HG03378 (cell line): Measurements from ENCODE around the gene DARS1.
"Not testable (repeated sequence)": the region's sequence is repeated elsewhere in the genome, so short reads cannot be mapped to it uniquely, and the experiment has no call there.

Experiments used
- ATAC-seq: cut with Tn5 transposase; IDR thresholded peaks from one replicate; pipeline ENCODE4 v1.9.1; 2021; ENCODE audit warnings: mild to moderate bottlenecking, moderate library complexity; ENCODE audit not compliant: unreplicated experiment

The DARS1 gene

DNA sequence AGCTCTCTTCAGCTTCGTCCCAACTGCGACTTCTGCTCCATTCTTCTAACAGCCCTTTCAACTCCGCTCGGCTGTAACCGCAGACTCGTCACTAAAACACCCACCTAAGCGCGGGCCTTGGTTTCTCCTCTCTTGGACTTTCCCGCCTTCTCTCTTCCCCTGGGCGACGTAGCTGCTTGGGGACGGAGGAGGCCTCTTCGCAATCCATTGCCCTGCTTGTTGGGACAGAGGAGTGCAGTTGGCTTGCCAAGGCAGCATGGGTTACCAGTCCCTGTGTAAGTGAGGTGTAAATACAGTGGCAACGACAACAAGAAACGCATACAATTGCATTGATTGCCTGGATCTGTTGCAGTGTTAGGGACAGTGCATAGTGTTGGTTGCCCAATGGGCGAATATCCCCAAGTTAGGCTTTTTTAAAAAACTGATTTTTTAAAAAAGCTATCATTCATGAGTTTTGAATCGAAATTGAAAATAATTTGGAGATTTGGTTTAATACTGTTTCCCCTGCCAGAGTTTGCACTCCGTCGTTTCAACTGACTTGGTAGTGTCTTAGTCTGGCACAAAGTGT lies 484 bp upstream of the DARS1 start:
- ATAC-seq, result peak; percentile 40

DNA sequence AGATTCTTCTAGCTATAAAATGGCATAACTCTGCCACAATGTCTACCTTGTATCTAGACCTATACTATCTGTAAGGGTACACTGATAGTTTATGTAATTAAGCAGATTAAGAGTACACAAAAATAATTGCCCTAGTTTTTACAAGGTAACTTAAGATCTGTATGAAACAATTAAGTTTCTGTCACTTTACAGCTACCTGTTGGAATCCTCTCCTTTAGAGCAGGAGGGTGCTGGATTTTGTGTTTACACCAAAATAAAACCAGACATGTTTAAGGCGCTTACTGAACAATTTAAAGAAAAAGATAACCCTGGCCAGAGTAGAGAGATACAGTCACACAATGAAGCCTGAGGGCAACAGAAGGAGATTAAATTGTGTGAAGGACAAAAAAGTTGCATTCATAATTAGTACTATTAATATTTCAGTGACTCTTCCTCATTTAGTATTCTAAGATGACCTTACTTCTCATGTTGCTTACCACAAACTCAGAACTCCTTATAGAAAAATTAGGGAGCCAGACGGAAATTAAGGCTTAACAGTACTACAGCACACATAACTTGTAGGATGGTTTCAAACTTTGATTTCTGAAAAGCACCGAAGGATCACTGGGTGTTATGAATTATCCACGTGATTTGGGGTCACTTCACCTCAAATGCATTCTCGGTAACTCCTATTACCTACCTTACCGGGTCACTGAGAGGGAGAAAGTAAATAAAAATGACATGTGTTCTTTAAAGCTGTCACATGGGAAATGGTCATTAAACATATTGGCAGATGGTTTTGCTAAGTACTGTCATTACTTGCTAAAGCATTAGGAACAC lies 1.0 kb downstream of the DARS1 start:
- ATAC-seq, result peak; percentile 61

DNA sequence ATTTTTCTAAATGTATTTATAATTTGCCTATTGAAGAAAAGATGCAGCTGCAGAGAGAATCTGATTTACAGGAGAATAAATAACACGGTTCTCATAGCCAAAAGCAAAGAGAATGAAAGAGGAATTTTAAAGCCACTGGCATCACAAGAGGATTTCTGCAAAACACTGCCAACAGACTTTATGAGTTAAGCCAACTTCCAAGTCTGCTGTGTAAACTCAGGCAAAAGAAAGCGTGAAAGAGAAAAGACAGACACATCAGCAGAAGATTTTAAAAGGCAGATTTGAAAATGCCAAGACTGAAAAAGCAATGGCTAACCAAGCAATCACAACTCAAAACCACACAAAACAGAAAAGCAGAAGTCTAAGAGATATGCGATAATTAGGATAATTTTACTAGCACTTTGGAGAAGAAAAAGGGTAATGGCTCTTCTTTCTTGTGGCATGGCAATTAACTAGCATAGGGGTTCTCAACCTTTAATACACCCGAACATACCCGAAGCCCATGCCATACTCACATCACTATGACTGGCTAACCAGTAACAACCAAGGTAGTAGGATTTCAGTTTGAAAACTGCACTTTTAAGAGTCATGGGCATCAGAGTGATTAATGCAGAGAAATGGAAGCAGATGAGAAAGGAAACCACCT lies 4.9 kb downstream of the DARS1 start:
- no peak for ATAC-seq

DNA sequence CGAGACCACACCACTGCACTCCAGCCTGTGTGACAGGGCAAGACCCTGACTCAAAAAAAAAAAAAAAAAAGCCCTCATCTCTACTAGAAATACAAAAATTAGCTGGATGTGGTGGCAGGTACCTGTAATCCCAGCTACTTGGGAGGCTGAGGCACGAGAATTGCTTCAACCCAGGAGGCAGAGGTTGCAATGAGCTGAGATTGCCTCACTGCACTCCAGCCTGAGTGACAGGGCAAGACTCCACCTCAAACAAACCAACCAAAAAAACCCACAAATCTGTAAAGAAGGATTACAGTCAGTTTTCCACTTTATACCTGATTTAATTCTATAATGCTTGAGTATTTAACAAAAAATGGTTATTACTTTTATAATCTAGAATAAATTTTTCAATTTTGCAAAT lies 9.7 kb downstream of the DARS1 start:
- no peak for ATAC-seq

DNA sequence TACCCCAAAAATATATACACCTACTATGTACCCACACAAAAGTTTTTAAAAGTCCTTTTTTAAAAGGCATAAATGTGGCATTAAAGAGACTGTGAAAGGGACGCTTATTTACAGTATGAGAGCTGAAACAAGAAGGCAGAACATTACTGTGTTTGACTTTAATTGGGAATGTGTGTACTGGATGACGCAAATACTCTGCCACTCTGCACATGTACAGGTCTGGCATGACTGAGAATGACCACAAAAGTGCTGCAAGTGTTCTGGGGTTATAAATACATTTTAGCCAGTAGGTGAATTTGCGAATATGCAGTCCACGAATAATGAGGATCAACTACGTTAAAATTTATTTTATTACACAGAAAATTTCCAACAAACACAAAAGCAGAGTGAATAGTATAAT lies 11.4 kb downstream of the DARS1 start:
- ATAC-seq, result no peak

DNA sequence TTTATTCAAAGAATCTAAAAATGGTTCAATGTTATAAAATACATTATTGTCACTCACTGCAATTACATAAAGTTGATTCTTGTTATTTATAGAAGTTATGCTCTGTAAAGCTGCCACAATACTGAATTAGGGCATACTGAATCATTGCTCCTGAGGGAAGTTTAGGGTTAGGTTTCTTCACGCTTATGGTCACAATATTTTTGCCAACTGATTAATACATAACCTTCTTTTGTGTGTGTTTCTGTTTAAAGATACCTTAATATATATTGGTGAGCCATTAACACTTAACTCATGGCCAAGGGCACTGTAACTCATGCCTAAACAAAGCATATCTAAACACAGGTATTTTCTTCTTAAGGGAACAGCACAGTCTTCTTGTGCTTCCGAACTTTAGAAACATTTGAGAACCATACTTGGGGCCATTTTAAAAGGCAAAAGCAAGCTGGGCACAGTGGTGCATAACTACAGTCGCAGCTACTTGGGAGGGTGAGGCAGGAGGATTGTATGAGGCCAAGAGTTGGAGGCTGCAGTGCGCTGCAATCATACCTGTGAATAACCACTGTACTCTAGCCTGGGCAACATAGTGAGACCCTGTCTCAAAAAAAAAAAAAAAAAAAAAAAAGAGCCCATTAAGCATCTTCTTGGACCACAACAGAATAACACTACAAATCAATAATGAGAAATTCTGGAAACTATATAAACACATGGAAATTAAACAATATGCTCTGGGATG lies 15.6 kb downstream of the DARS1 start:
- ATAC-seq, result no peak

DNA sequence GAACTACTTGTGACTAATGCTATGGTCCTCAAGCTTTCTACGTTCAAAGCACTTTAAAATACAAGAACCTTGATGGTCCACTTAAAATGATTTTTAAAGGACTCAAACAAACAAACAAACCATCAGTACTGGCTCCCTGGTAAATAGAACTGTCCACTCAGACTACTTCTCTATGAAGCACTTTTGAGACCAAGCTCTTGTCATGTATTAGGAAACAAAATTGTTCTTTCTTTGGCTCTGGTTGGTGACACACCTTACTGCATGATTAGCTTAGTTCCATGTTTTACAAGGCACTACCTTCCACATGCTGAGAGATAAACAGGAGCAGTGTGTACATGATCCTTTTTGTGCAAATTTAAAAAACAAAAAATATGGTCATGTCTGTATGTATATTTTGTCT lies 19.7 kb downstream of the DARS1 start:
- no peak for ATAC-seq

DNA sequence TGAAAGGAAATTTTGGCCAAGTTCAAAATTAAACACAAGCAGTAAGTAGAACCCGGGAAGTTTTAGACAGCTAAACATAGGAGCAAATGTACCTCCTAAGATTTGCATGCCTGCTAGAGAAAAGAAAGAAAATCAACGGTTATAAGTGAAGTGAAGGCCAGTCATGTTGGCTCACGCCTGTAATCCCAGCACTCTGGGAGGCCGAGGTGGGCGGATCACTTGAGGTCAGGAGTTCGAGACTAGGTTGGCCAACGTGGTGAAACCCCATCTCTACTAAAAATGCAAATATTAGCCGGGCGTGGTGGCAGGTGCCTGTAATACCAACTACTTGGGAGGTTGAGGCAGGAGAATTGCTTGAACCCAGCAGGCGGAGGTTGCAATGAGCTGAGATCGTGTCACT lies 21.0 kb downstream of the DARS1 start:
- not testable (repeated sequence) for ATAC-seq

DNA sequence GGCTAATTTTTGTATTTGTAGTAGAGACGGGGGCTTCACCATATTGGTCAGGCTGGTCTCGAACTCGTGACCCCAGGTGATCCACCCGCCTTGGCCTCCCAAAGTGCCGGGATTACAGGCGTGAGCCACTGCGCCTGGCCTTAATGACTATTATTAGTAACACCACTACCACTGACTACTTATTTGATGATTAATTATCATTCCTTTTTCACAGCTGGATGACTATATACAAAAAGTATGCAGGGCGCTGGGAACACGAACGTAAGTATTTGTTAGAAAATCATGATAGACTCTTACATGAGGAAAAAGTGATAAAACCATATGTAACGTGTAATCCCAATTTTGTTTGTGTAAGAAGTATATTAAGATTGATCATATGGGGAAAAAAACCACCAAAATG lies 21.6 kb downstream of the DARS1 start:
- no peak for ATAC-seq

DNA sequence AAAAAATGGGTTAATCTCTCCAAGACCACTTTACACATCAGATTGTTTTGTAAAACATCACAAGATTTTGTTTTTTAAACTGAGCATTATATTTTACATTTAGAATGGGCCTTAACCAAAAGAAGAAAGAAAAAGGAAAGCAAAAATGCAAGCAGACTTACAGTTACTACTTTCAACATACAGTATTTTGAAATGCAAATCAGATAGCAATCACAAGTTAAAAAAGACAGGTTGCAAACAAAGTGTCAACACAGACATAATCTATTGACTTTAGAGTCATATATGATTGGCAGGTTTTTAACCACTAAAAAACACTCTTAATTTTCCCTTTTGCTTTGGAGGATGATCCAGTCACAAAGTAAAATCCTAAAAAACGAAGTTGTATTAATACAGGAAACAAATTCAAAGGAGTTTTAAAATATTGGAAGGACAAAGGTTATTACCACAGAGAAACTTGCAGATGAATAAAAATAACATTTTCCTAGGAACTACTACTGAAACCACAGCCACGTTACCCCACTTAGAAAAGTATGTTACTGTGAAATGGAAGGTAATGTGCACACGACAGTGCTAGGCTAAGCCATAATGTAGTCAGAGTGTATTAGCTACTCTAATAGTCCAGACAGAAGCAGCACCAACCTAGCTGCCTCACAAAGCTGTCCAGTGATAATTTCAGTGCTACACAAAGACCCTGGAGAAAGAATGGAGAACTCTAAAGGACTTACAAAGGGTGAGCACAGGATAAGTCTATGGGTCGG lies 22.9 kb downstream of the DARS1 start:
- ATAC-seq, result no peak

DNA sequence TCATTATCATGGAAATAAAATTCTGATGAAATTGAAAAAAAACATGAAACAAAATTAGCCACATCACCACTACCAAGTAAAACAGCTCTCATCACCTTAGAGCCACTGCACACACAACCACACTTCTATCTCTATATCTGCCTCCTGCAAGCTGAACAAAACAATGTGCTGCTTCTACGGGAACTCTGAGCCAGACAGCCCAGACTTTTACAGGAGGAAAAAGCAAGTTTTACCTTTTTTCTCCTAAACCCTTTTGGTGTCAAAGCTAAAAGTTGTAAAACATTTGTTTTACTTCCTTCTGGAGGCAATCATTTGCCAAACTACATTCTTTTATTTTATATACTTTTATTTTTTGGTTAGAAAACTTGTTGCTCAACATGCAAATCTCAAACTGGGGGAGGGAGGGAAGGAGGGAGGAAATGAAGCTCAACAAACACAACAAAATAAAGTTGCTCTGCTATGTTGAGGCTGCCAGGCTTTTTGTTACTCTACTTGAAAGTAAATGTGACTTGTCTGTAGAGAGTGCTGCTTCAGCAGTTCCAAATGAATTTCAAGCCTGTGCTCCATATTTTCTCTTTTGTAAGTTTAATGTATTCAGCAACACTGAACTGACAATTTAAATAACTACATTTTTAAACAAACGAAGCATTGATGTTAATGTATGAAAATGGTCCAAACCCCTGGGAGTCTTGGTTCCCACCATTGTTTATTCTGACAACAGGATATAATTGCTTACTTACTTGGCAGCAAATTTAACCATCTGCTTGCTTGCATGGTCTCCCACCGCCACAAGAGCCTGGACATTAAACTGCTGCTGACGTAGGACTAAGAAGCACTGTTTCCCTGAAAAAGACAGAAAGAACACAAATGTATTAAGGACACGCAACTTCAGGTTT lies 24.5 kb downstream of the DARS1 start:
- ATAC-seq, result no peak

DNA sequence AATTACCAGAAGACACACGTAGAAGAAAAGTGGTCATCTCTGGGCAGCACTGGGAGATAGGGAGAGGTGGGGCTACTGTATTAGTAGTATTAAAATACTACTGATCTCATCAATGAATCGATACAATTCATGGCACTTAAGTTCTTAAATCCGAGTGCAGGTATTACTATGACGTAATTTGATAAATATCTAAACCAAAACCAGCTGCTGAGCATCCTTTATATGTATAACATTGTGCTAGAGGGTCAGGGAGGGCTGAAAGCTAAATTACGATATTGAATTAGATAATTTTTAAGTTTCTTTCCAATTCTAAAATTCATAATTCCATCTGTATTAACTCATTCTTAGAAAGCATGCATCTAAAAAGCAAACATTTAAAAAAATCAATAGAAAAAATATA lies 25.3 kb downstream of the DARS1 start:
- ATAC-seq, result no peak

DNA sequence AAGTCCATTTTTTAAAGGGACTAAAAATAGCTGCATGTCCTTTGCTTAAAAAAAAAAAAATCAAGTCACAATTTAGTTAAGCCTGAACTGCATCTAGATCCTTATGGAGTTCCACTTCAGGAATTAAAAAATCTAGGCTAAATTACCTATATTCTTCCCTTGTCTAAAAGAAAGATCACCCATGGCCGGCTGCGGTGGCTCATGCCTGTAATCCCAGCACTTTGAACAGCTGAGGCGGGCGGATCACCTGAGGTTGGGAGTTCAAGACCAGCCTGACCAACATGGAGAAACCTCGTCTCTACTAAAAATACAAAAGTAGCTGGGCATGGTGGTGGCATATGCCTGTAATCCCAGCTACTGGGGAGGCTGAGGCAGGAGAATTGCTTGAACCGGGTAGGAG lies 26.5 kb downstream of the DARS1 start:
- ATAC-seq, result not testable (repeated sequence)

DNA sequence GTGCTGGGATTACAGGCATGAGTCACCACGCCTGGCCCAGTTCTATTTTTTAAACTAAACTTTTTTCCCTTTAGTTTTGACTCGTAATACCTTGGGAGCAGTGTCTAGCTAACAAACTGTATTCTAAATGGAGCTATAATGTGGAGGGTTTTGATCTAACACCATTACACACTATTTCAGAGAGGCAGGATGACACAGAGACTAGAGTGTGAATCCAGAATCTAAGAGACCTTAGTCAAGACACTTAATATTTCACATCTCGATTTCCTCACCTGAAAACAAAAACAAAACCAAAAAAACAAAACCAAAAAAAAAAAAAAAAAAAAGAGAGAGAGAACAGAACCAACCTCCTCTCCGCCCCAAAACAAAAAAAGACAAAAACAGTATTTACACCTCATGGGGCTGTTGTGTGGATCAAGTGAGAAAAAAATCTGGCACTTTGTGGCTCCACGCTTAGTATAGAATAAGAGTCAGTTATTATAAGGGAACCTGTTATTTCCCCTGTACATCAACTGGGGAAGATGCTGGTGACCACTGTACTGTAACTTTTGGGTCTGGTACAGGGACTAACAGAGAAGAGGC lies 31.3 kb downstream of the DARS1 start:
- no peak for ATAC-seq

DNA sequence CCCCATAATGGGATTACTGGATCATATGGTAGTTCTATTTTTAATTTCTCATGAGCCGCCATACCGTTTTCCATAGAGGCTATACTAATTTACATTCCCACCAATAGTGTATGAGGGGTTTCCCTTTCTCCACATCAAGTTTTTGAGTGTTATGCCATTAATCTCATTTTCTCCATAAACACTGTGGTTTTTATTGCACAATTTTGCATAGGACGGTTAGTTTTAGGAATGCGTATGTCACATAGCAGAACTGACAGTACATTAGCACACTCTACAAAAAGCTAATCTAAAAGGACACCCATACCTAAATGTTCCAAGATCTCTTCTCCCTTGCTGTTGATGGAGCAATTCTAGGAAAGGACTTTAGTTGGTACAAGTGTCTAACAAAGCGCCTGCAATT lies 32.5 kb downstream of the DARS1 start:
- ATAC-seq, result no peak

DNA sequence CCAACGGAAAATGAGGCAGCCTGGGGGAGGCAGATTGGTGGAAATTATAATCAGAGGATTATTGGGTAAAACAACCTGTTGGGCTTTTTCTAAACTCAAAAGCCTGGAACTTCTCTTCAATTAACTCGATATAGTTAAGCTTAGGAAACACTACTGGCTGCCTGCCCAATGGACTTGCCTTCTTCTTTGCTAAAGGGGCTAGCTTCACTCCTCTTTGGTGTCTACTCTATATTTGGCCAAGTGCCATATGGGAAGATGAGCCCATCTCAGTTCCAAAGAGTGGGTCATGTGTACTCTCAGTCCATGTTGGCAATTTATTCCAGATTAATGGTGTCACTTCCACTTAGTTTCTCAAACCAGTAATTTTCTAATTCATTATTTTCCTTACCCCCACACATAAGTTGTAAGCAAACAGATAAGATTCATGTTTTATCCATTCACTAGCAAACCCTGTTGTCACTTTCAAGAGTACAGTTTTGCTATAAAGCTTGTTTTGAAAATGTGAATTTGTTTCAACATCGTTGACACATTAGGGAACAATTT lies 34.3 kb downstream of the DARS1 start:
- no peak for ATAC-seq

DNA sequence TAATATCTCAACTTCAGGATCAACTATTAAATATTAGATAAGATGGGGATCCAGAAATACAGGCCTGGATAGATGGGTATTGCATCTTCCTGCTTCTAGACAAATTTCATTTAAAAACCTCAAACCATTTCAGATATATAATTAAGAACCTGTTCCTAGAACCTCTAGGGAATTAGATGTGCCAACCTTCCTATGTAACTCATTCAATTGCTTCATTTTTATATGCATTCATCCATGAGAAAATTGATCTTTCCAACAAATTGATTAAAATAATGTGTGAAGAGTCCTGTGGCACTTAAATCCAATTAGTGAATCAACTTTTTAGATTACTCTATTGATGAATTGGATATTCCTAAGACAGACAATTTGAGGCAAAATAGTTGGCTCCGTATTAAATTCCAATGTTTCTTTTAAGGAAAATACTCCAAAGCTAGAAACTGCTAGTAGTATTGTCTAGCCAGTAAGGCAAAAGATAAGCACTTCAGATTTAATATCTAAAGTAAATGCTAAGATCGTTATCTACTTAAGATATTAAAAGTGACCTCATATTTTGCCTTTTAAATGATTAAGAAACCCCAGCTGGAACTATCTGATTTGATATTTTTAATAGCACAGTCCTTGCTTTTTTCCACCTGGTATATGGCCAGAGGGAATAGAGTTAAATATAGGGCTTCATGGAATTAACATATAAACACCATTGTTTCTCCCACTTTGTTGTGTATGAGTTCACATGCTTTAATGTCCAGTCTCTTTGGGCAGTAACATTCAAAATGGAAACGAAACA lies 35.8 kb downstream of the DARS1 start:
- no peak for ATAC-seq

DNA sequence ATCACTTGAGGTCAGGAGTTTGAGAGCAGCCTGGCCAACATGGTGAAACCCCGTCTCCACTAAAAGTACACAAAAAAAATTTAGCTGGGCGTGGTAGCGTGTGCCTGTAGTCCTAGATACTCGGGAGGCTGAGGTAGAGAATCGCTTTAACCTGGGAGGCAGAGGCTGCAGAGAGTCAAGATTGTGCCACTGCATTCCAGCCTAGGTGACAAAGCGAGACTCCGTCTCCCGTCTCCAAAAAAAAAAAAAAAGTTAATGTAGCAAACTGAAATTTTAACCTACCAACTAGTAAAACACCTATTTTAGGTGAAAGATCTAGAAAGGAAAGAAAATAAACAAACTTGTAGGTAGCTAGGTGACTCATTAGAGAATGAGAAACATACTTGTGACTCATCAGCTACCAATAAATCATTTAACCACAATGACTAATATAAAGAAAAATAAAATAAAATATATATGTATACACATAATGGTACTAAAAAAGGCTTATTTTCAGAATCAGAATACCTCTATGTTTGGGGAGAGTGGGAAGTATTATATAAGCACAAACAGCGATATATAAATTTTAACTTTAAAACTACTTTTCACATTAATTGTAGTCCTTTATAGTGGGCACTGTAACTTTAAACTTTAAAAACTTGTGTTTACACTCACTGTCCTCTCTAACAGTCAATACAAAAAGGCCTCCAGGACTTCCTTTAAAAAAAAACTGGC lies 36.6 kb downstream of the DARS1 start:
- ATAC-seq, result peak; percentile 80
